Small intestine (tissue), 7 donors: Measurements from ENCODE around the gene PUSL1. TPM values are rescaled to one million over a fixed set of nuclear protein-coding genes. Genes with fewer than 3 reads are reported as not detected.

Experiments
- DNase-seq, 2 donors: peaks; one replicate each; pipeline versions ENCODE4 v3.0.0 to v3.0.0-alpha.2; 2013
- FAIRE-seq: peaks from 2 replicates; lab custom pipeline; 2012; peaks lifted over from hg19 to GRCh38; lab: Jason Lieb, UNC
- H3K27ac ChIP-seq, 3 donors: one replicate each; pipeline ENCODE4 v1.5.1; 2013; ENCODE audit warnings: low read length in 2 of 3, mild to moderate bottlenecking in 2 of 3, control low read depth in 1 of 3, inconsistent platforms in 1 of 3, low read depth in 1 of 3, moderate library complexity in 1 of 3
- H3K27me3 ChIP-seq, 3 donors: one replicate each; pipeline ENCODE4 v1.6.1; 2013; ENCODE audit warnings: low read length in 3 of 3, inconsistent platforms in 1 of 3; ENCODE audit not compliant: control insufficient read depth in 3 of 3, insufficient read depth in 3 of 3
- H3K36me3 ChIP-seq, 3 donors: one replicate each; pipeline ENCODE4 v1.6.1; 2013; ENCODE audit warnings: low read length in 3 of 3, inconsistent platforms in 1 of 3, low read depth in 1 of 3, mild to moderate bottlenecking in 1 of 3, moderate library complexity in 1 of 3; ENCODE audit not compliant: control insufficient read depth in 3 of 3, insufficient read depth in 2 of 3
- H3K4me1 ChIP-seq, 3 donors: one replicate each; pipeline ENCODE4 v1.6.1; 2013; ENCODE audit warnings: low read length in 2 of 3, inconsistent platforms in 1 of 3, low read depth in 1 of 3, mild to moderate bottlenecking in 1 of 3, moderate library complexity in 1 of 3; ENCODE audit not compliant: control insufficient read depth in 3 of 3, insufficient read depth in 2 of 3
- H3K4me3 ChIP-seq, 3 donors: one replicate each; pipeline ENCODE4 v1.5.1; 2013; ENCODE audit warnings: low read length in 3 of 3, control low read depth in 1 of 3, inconsistent platforms in 1 of 3, low read depth in 1 of 3, mild to moderate bottlenecking in 1 of 3, moderate library complexity in 1 of 3
- H3K9me3 ChIP-seq, 2 donors: one replicate each; pipeline ENCODE4 v1.6.1; 2013; ENCODE audit warnings: low read depth in 1 of 2, low read length in 1 of 2; ENCODE audit not compliant: control insufficient read depth in 2 of 2, insufficient read depth in 1 of 2
- WGBS, 3 donors: extraction: QIAGEN DNeasy Blood & Tissue Kit; methylation state at CpG; one replicate each; pipeline ENCODE4 v1.1.7; 2013; 5-methylcytosine and 5-hydroxymethylcytosine counted together
- polyA plus RNA-seq, 4 donors: library from polyadenylated mRNA; stranded (reverse) in 3 of 4; unstranded in 1 of 4; fragments of 200-250 nt in 3 of 4; fragments of 120-200 nt in 1 of 4; gene quantifications; one replicate each; pipeline versions ENCODE4 v1.2.1 to v1.2.3, GENCODE V29; 2013
- donor health status: healthy with polysubstance abuse.
- donor health status: control.
- donor health status: control.
- donor health status: Bipolar disorder and iron deficiency.
- donor health status: healthy.

The PUSL1 gene
- polyA plus RNA-seq, 4 donors: 15.0 to 22.7 (median 18.4) TPM

- peaks cover 0 to 6% (median 0%) of the 10 kb centered on the region in 3 donors for H3K36me3 ChIP-seq
Measured at GRCh38 chr1:1359664-1360468, 51.5 kb downstream of the PUSL1 start.

GRCh38 chr1:1360506-1361169, 52.2 kb downstream of the PUSL1 start:
- Histone ChIP-seq H3K36me3 (peaks cover 0 to 6% (median 0%) of the 10 kb centered on the region in 3 donors), H3K27ac (peak overlapping the region in 2 of 3 donors; percentile 19 to 97), H3K4me3 (no peak overlapping the region), H3K4me1 (peaks cover 0 to 47% (median 0%) of the 10 kb centered on the region in 3 donors), H3K27me3 (no peaks in the 10 kb centered on the region), H3K9me3 (no peaks in the 10 kb centered on the region)
- DNase-seq (no peak), FAIRE-seq (no peak)
- 69 to 75% (median 74%) methylated on average over 20 of the region's 20 CpGs for WGBS, 3 donors

More at GRCh38 chr1:1359664-1360468, 51.5 kb downstream of the PUSL1 start:
- H3K4me1 ChIP-seq: peaks cover 0 to 47% (median 0%) of the 10 kb centered on the region in 3 donors
- 68 to 72% (median 70%) methylated on average over 27 to 28 of the region's 28 CpGs for WGBS, 3 donors
- peaks cover 0 to 3% (median under 1%) of the 10 kb centered on the region in 3 donors for H3K27me3 ChIP-seq
- H3K9me3 ChIP-seq: no peaks in the 10 kb centered on the region
- H3K27ac ChIP-seq: peak overlapping the region in 2 of 3 donors; percentile 89 to 97
- FAIRE-seq (no peak), DNase-seq (no peak)
- H3K4me3 ChIP-seq: no peak overlapping the region

Other genes with a start within 250 kb of the PUSL1 start
- gene RNF223, start 234.3 kb upstream of the PUSL1 start, polyA plus RNA-seq: under 1 TPM in 3 of 4 donors, not detected in 1; 0.15 to 0.45 (median 0.18) TPM
- gene C1orf159, start 192.5 kb upstream of the PUSL1 start, polyA plus RNA-seq: 10 to 100 TPM in 3 of 4 donors, 1 to 10 TPM in 1; 9.2 to 19.0 (median 12.6) TPM
- under 1 TPM in 2 of 4 donors, not detected in 2; 0.21 to 0.36 TPM for gene TTLL10, start 134.7 kb upstream of the PUSL1 start, polyA plus RNA-seq
- 1 to 10 TPM in 2 of 4 donors, under 1 TPM in 1, not detected in 1; 0.47 to 5.9 (median 1.8) TPM for gene TNFRSF18, start 102.0 kb upstream of the PUSL1 start, polyA plus RNA-seq
- gene TNFRSF4, start 94.4 kb upstream of the PUSL1 start, polyA plus RNA-seq: 1 to 10 TPM in 3 of 4 donors, not detected in 1; 1.2 to 3.5 (median 3.1) TPM
- 100 to 1,000 TPM in 3 of 4 donors, 10 to 100 TPM in 1; 91.2 to 190 (median 151) TPM for gene SDF4, start 76.6 kb upstream of the PUSL1 start, polyA plus RNA-seq
- gene B3GALT6, start 76.4 kb upstream of the PUSL1 start, polyA plus RNA-seq: 10 to 100 TPM in 2 of 4 donors, 1 to 10 TPM in 2; 2.7 to 13.7 (median 6.8) TPM
- 100 to 1,000 TPM in 2 of 4 donors, 10 to 100 TPM in 2; 10.6 to 203 (median 98.5) TPM for gene C1QTNF12, start 61.9 kb upstream of the PUSL1 start, polyA plus RNA-seq
- 10 to 100 TPM; 45.9 to 67.0 (median 60.7) TPM for gene UBE2J2, start 34.7 kb upstream of the PUSL1 start, polyA plus RNA-seq
- gene SCNN1D, start 28.2 kb upstream of the PUSL1 start, polyA plus RNA-seq: 10 to 100 TPM in 2 of 4 donors, 1 to 10 TPM in 2; 5.2 to 37.1 (median 17.2) TPM
- 10 to 100 TPM; 28.6 to 71.1 (median 50.6) TPM for gene ACAP3, start 667 bp upstream of the PUSL1 start, polyA plus RNA-seq
- gene INTS11, start 16.1 kb downstream of the PUSL1 start, polyA plus RNA-seq: 100 to 1,000 TPM in 3 of 4 donors, 10 to 100 TPM in 1; 94.9 to 331 (median 186) TPM
- 10 to 100 TPM; 18.5 to 71.3 (median 45.1) TPM for gene CPTP, start 16.2 kb downstream of the PUSL1 start, polyA plus RNA-seq
- under 1 TPM; 0.33 to 0.99 (median 0.63) TPM for gene TAS1R3, start 22.7 kb downstream of the PUSL1 start, polyA plus RNA-seq
- gene DVL1, start 40.8 kb downstream of the PUSL1 start, polyA plus RNA-seq: 10 to 100 TPM; 46.7 to 88.8 (median 61.3) TPM
- gene MXRA8, start 50.0 kb downstream of the PUSL1 start, polyA plus RNA-seq: 100 to 1,000 TPM in 1 of 4 donors, 10 to 100 TPM in 1, 1 to 10 TPM in 2; 2.7 to 538 (median 14.7) TPM
- gene AURKAIP1, start 66.6 kb downstream of the PUSL1 start, polyA plus RNA-seq: 100 to 1,000 TPM in 3 of 4 donors, 10 to 100 TPM in 1; 88.1 to 382 (median 297) TPM
- gene CCNL2, start 90.7 kb downstream of the PUSL1 start, polyA plus RNA-seq: 100 to 1,000 TPM in 3 of 4 donors, 10 to 100 TPM in 1; 71.9 to 224 (median 198) TPM
- gene MRPL20, start 98.7 kb downstream of the PUSL1 start, polyA plus RNA-seq: 100 to 1,000 TPM; 135 to 221 (median 167) TPM
- gene ANKRD65, start 112.7 kb downstream of the PUSL1 start, polyA plus RNA-seq: 1 to 10 TPM; 1.1 to 1.7 (median 1.5) TPM
- gene VWA1, start 127.1 kb downstream of the PUSL1 start, polyA plus RNA-seq: 100 to 1,000 TPM in 1 of 4 donors, 10 to 100 TPM in 1, 1 to 10 TPM in 1, under 1 TPM in 1; 0.67 to 122 (median 6.9) TPM
- 1 to 10 TPM in 1 of 4 donors, under 1 TPM in 2, not detected in 1; 0.27 to 1.5 (median 0.66) TPM for gene ATAD3C, start 141.1 kb downstream of the PUSL1 start, polyA plus RNA-seq
- 10 to 100 TPM; 17.4 to 34.5 (median 19.4) TPM for gene ATAD3B, start 163.2 kb downstream of the PUSL1 start, polyA plus RNA-seq
- 10 to 100 TPM; 16.8 to 42.1 (median 25.0) TPM for gene ATAD3A, start 203.6 kb downstream of the PUSL1 start, polyA plus RNA-seq
- 1 to 10 TPM in 3 of 4 donors, not detected in 1; 1.6 to 3.7 (median 1.6) TPM for gene TMEM240, start 232.0 kb downstream of the PUSL1 start, polyA plus RNA-seq